HG02610 (cell line): Measurements from ENCODE around the gene P3H3.
A peak's percentile ranks its signal among the peaks of the same experiment; 100 is the strongest.

ENCODE experiments used
- ATAC-seq: cut with Tn5 transposase; IDR thresholded peaks from one replicate; pipeline ENCODE4 v1.9.1; 2021; ENCODE audit warnings: mild to moderate bottlenecking, moderate library complexity; ENCODE audit not compliant: unreplicated experiment

Gene P3H3, protein sequence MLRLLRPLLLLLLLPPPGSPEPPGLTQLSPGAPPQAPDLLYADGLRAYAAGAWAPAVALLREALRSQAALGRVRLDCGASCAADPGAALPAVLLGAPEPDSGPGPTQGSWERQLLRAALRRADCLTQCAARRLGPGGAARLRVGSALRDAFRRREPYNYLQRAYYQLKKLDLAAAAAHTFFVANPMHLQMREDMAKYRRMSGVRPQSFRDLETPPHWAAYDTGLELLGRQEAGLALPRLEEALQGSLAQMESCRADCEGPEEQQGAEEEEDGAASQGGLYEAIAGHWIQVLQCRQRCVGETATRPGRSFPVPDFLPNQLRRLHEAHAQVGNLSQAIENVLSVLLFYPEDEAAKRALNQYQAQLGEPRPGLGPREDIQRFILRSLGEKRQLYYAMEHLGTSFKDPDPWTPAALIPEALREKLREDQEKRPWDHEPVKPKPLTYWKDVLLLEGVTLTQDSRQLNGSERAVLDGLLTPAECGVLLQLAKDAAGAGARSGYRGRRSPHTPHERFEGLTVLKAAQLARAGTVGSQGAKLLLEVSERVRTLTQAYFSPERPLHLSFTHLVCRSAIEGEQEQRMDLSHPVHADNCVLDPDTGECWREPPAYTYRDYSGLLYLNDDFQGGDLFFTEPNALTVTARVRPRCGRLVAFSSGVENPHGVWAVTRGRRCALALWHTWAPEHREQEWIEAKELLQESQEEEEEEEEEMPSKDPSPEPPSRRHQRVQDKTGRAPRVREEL

DNA sequence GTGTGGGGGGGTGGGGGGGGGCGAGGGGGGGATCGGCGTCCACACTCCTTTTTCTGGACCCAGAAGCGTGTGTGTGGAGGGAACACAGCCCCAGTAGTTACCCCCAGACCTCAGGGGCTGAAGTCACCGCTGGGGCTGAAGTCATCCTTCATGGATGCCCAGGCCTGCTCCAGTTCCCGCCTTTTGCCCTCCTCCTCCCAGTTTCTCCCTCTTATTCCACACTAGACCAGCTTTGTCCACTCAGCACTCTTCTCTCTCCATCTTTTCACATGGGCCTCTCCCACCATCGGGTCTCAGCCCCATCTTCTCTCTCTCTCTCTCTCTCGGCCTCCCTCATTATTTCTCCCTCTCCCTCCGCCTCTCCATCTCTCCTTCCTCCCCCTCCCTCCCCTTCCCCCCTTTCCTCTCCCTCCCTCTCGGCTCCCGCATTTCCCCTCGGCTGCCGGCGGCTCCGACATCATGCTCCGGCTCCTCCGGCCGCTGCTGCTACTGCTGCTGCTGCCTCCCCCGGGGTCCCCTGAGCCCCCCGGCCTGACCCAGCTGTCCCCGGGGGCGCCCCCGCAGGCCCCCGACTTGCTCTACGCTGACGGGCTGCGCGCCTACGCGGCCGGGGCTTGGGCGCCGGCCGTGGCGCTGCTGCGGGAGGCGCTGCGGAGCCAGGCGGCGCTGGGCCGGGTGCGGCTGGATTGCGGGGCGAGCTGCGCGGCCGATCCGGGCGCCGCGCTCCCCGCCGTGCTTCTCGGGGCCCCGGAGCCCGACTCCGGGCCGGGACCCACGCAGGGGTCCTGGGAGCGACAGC lies at the start of gene P3H3:
Gene P3H3 (plus strand): TSS at position 426 of the 799 bp plus-strand sequence. CDS start 34 bp downstream, at position 460.
- ATAC-seq = no peak

DNA sequence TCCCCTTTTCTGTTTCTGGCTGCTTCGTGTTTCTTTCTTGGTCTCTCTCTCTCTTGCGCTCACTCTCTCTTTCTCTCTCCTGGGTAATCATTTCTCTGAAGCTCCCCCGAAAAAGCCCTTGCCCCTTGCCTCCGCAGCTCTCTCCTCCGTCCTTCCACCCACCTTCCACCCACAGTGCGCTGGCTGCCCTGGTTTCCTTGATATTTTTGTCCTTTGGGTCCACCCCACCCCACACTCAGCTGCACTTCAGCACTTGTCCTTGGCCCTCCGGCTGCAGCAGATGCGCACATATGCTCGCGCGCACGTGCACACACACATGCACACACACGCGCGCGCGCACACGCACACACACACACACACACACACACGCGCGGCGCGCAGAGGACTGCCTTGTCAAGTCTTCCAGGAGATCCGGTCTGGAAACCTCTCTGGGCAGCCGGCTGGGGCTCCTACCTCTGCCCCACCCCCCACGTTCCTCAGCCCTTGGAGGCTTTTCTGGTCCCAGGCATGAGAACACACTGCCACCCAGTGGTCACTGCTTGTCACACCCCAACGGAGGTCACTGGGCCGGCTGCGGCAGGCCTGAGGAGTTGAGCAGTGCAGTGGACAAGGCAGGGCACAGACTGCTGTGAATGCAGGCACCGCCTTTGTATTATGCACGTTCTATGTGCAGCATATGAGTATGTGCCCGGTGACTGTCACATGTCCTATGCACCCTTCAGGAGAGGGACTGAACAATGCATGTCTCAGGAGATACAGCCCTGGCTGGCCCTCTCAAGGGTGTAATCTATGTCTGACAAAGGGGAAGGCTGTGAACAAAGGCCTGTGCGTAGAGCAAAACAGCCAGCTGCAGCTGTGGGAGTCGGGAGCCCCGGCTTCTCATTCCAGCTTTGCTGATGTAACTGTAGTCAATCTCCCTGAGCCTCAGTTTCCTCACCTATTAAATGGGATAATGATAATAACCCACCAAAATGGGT lies 49.3 kb upstream of the P3H3 start:
- ATAC-seq = peak; percentile 80

DNA sequence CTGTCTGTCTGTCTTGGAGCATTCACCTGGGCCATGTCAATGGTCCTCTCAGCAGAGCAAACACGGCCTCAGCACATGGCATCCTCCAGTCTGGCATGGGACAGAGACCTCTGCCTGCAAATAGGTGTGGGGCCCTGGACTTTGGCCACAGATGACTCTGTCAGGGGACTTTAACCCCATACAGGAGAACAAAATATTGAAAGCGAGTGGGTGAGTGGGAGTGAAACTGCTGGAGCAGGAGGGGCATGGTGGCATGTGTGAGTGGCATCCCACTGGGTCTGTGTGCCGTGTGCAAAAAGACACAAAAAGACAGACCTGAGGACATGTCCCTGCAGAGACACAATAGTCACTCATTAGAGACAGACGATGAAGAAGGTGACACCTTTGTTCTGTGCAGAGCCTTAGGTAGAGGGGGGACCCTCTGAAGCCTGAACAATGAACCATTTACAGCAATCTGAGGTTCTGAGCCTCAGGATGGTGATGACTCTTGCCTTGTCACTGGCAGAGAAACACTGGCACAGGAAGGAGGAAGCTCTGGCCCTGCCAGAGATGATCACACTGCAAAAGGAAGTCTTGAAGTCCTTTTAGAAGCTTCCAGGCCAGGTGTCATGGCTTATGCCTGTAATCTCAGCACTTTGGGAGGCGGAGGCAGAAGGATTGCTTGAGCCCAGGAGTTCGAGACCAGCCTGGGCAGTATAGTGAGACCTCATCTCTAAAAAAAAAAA lies 48.3 kb upstream of the P3H3 start:
- ATAC-seq = no peak

DNA sequence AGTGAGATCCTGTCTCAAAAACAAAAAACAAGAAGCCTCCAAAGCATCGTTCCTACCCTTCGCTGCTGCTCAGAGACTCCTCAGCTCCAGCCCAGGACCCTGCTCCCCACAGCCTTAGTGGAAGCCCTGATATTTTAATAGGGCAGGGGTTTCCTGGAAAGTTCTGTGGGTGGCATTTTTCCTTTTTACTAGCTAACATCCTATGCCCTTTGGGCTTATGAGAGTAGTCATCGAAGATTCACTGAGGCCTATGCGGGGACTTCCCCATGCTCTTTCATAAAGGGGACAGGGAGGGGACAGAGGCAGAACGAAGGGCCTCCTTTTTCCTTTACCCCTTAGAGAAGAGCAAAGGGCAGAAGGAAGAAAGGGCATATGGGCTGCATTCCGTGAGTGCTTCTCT lies 47.6 kb upstream of the P3H3 start:
- no peak for ATAC-seq

DNA sequence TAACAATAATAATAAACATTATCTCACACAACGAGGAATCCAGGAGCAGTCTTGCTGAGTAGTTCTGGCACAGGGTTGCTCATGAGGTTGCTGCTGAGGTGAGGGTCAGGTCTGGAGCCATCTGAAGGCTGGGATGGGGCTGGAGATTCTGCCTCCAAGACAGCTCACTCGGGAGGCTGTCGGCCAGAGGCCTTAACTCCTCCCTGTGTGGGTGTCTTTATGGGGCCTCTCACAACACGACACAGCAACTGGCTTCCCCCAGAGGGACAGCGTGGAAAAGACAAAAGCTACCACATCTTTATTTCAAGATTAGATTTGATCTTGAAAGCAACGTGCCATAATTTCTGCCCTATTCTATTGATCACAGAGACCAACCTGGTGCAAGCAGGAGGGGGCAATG lies 46.1 kb upstream of the P3H3 start:
- no peak for ATAC-seq

DNA sequence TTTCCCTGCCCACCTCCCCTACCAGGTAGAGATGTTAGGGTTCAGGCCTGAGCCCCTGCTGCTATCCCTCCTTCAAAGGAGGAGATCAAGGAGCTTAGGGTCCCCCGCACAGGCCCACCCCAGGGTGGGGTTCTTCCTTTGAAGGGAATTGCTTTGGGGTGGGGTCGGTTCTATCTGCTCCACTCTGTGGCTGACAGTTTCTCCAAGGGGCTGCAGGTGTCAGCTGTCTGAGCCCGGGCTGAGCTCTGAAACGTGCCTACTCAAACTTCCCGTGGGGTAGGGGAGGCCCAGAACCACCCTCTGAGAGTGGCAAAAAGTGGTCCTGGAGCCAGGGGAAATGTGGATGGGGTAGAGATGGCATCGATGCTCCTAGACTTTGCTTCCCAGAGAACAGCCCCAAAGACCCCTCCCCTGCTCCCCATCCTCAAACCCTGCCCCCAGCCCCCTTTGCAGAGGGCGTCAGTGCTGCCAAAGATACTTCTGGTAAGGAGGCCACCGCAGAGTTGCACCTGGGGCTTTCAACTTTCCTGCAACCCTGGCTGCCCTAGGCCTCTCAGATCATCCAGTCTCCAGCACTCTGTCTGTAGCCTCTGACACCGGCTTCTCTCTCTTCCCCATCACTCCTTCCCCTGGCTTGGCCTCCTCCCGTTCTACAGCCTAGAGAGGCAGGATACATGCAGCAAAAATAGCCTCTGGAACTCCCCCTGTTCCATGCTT lies 45.2 kb upstream of the P3H3 start:
- ATAC-seq = no peak

DNA sequence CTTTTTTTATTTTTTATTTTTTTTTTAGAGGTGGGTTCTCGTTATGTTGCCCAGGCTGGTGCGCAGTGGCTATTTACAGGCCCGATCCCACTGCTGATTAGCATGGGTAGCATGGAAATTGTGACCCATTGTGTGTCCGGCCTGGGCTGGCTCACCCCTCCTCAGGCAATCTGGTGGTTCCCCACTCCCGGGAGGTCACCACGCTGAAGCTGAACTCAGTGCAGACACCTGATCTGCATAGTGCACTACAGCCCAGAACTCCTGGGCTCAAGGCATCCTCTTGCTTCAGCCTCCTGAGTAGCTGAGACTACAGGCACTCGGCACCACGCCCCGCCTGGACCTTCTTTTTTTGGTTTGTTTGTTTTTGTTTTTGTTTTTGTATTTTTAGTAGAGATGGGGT lies 44.4 kb upstream of the P3H3 start:
- no peak for ATAC-seq

DNA sequence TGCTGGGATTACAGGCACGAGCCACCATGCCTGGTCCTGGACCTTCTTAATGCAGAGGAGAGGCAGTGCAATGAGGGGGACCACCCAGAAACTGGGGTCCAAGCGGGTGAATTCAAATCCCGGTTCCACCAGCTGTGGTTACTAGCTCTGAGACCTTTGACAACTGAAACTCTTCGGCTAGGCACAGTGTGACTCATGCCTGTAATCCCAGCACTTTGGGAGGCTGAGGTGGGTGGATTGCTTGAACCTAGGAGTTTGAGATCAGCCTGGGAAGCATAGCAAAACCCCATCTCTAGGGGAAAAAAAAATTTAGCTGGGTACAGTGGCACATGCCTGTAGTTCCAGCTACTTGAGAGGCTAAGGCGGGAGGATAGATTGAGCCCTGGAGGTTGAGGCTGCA lies 43.9 kb upstream of the P3H3 start:
- no peak for ATAC-seq

DNA sequence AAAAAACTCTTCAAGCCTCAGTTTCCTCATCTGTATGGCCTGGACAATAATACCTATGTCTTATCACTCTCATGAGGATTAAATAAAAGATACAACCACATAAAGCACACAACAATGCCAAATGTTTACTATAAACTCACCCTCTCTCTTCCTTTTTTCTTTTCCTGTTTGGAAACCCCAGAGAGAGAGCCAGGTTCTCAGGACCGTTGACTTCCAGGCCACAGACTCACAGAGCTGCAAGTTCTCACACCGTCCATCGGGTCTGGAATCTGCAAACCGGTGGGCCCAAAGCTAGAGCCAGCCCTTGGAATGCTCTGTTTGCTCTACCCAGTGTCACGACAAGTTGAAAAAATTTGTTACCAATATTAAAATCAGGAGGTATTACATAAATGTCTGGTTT lies 43.4 kb upstream of the P3H3 start:
- ATAC-seq = no peak

DNA sequence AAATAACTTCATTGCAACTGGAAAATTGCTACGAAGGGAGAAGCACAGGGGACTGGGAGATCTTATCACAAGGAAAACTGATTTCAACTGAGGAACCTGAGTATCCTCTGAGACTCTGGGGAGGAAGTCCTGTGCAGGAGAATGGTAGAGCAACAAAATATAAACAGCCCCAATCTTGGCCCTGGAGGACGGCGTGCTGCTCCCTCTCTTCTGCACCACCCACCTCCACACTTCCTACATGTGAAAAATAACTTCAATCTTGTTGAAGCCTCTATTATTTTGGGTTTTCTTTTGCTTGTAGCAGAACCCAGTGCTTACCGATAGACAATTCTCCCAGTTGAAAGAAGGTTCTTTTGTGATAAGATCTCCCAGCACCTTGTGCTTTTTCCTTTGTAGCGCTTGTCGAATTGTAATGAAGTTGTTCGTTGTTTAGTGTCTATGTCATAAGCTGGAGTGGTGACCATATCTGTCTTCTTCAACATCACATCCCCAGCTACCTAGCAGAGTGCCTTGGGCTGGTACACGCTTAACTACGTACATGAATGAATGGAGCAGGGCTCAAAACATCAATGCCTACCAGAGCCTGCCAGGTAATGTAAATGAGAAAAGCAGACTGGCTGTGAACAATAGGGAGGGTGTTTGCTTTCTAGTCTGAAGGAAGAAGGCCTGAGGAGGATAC lies 41.7 kb upstream of the P3H3 start:
- ATAC-seq = no peak

DNA sequence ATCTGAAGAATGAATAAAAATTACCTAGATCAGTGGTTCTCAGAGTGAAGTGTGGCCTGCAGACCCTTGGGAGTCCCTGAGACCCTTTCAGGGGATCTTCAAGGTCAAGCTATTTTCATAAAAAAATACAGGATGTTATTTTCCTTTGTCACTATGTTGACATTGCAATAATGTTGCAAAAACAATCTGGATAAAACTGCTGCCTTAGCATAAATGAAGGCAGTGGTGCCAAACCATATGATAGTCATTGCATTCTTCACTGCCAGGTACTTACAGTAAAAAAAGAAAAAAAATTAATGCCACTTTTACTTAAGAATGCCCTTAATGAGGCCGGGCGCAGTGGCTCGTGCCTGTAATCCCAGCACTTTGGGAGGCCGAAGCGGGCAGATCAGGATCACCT lies 40.9 kb upstream of the P3H3 start:
- no peak for ATAC-seq

DNA sequence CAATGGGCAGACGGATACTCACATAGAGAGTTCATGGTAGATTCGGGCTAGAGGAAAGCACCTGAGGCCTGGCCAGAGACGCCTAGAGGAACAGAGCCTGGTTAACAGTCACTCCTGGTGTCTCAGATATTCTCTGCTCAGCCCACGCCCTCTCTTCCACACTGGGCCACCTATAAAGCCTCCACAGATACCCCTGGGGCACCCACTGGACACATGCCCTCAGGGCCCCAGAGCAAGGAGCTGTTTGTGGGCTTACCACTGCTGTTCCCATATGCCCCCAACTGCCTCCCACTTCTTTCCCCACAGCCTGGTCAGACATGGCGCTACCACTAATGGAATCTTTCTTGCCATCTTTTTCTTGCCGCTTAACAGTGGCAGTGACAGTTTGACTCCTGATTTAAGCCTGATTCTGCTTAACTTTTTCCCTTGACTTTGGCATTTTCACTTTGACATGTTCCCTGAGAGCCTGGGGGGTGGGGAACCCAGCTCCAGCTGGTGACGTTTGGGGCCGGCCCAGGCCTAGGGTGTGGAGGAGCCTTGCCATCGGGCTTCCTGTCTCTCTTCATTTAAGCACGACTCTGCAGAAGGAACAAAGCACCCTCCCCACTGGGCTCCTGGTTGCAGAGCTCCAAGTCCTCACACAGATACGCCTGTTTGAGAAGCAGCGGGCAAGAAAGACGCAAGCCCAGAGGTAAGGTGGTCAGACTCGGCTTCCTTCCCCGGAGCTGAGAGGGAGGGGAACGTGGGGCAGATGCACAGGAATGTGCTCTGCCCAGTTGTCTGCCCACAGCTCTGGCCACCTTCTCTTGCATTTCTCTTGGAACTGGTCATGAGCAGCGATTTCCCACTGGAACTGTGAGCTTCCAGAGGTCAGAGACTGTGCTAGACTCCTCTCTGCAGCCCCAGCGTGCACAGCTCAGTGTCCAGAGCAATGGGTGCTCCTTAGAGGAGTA lies 39.0 kb upstream of the P3H3 start, which contains the start of gene CD4:
Gene CD4 (plus strand): TSS at position 557 of the 953 bp plus-strand sequence. CDS start 10,611 bp downstream, outside the sequence.
- no peak for ATAC-seq

DNA sequence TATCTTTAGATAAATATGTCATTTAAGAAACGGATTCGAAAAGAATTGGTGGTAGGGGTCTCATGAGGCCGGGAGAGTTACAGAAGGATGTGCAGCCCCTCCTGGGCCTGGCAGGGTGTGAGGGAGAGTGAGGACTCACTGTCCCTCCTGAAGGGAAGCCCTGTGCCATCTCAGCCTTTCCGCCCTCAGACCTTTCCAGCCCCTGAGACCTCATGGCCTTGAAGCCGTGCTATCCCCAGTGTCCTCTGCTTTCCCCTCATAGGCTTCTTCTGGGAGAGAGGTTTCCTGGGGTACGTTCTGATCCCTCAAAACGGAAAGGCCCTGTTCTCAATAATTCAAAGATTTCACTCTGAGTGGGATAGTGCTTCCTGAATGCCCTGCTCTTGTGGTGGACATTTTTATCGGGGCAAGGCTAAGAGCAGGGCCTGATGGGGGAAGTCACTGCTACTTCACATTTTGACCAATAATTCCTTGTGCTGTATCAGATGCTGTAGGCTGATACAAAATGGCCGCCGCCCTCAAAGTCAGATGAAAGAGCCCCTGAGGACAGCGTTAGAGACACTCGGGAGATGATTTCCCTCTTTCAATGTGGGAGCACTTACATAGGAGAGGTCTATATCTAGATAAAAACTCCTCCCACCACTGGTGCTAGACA lies 37.6 kb upstream of the P3H3 start:
- no peak for ATAC-seq

DNA sequence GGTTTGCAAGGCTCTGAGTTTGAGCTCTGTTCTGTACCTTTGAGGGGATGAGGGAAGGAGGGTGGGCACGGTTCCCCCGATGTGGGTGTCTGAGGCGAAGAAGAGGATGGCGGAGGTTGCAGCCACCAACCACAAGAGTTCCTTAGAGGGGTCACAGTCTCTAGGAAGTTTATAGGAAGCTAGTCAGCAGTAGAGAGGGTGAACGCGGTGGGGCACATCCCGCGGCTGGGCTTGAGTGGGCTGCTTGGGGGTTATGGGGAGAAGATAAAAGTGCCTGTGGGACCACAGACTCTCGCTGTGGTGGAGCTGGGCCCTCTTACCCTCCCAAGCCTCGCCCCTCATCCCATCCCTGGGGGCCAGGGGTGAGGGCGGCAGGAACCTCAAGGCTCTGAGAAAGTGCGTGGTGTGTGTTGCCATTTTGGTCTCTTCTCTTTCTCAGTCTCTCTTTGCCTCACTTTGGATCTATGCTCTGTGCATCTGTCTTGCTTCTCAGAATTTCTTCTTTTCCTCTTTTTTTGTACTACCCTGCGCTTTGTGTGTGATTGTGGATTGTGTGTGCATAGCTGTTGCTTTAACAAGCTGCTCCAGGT lies 36.2 kb upstream of the P3H3 start:
- ATAC-seq = peak; percentile 3

DNA sequence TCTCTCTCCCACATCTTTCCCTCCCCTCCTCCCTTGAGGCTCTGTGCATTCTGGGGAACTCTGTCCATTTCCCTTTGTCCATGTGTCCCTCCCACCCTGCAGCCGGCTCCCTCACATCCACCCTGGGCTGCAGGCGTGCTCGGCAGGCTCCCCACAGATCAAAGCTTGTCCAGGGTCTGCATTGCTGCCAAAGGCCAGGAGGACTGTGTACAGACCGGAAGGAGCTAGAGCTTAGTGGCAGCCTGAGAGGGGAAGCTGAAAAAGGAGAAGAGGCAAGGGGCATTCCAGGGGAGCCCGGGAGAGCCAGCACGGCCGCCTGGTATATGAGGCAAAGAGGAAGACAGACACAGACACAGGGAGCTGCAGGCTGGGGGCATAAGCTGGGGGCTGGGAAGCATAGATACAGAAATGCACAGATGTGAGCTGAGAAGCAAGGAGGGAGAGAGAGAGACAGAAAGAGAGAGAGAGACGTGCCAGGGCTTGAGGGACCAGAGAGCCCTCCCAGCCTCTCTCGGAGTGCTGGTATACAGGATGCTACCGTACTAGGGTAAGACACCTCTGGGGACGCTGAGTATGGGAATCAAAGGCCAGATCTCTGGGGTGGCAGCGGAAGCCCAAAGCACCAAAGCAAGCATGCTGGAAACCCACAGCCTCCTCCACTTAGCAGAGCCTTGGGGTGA lies 35.5 kb upstream of the P3H3 start:
- ATAC-seq = peak; percentile 60

DNA sequence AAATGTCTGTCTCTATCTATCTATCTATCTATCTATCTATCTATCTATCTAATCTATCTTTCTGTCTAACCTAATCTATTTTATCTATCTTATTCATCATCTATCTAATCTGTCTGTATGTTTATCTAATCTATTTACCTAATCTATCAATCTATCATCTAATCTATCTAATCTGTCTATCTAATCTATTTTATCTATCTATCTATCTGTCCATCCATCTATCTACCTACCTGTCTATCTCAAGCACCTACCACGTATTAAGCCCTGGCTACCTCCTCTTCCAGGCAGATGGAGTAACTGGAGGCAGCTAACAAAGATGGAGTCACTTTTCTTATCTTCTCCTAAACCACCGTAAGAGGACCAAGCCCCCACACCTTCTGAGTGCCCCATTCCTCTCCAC lies 33.1 kb upstream of the P3H3 start:
- ATAC-seq = no peak
